HG03439 (cell line): ENCODE results near the gene LPP.

Source experiments
- ATAC-seq: cut with Tn5 transposase; IDR thresholded peaks from one replicate; pipeline ENCODE4 v1.9.1; 2021; ENCODE audit warnings: mild to moderate bottlenecking, moderate library complexity; ENCODE audit not compliant: unreplicated experiment

Gene LPP

GRCh38 chr3:188135271-188135670 is 18.7 kb upstream of the LPP start:
- no peak for ATAC-seq

DNA sequence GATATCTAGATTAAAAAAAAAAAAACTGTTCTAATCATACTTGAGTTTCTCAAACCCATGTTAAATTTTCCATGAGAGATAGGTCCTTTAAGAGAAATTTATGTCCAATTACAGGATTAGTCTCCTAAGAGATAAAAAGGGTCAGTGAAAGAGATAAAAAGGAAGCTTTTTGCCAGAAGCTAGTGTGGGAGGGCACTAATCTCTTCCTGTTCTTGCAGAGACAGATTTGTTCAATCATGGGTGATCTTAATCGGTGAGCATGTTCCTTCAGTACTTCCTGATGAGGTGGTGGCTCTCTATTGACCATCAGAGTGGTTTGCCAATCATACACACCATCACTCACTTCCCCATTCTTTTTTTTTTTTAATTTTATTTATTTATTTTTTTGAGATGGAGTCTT is 16.9 kb upstream of the LPP start:
- ATAC-seq = no peak

- ATAC-seq = no peak
Observed at GRCh38 chr3:188139466-188139865, 14.5 kb upstream of the LPP start.

DNA sequence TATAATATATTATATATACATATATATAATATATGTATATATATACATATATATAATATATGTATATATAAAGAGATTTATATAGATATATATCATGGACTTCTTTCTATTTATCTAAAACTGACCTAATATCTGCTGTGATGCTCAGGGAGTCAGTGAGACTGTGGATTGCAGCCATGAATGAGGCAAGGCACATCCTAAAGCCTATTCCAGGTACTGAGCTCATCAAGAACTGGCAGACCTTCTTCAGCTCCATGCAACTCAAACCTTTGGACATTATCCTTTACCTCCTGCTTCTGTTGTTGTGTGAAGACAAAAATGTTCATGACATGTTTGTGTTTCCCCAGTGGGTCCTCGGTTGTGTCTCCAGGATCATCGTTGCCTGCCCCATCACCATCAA is 7.7 kb upstream of the LPP start:
- no peak for ATAC-seq

GRCh38 chr3:188147782-188148181 is 6.2 kb upstream of the LPP start:
- ATAC-seq = no peak

- no peak for ATAC-seq
Observed at GRCh38 chr3:188148318-188148717, 5.6 kb upstream of the LPP start.

DNA sequence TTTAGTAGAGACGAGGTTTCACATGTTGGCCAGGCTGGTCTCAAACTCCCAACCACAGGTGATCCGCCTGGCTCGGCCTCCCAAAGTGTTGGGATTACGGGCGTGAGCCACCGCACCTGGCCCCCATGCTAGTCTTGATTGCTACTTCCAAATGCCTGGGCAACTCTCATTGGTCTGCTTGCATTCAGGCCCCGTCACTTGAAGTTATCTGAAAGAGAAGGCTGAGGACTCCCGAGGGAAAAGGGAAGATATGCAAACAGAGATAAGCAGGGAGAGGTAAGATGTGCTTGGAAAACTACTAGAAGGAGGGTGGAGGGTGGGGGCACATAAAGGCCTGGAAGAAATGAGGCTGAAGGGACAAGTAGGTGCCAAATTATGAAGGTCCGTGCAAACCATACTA is 4.4 kb upstream of the LPP start:
- ATAC-seq = no peak

GRCh38 chr3:188150982-188151381 is 3.0 kb upstream of the LPP start:
- no peak for ATAC-seq

DNA sequence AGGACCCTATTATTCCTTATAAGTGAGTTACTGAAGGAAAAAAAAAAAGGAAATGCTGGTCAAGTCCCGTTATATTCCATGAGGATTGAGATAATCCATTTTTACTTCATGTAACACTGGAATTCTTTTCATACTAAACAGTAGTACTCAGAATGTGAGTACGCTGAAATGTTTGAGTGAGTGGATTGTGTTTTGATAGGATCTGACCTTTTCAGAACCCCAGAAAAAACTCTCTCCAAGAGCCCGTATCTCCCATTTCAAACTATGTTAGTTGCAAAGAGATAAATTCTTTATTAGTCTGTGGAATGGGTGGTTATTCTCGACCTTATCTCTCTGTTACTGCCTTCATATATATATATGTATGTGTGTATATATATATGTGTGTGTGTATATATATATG is 2.5 kb upstream of the LPP start:
- ATAC-seq = no peak

DNA sequence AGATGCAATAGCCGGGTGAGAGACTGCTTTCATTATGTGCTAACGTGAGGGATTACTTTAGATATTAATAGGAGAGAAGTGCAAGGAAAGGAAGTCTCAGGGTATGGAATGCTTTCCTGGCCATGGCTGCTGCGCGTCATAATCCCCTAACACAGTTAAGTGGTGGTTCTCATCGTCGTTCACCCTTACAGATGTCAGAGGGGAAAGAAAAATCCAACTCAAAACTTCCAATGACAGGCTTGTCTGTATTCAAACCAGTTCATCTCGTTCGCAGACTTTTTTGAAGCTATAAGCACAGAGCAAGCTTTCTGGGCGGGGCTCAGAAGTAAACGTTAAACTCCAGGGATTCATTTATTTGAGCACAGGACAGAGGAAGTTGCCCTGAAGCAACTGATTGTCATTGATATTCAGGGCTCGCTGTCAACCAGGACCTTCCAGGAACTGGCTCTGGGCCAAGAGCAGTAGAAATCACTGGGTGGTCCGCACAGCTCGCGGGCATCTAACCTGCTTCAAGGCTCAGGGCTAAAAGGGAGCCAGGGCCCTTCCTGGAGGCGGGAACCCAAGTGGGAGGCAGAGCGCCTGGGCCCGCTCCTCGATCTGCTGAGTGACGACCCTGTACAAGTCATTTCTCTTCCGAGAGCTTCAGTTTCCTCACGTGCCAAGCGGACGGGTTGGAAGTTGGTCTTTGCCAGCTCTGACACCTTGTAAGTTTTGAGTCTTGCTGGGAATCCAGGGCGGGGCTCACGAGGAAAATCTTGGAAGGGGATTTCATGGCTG is 1.1 kb upstream of the LPP start:
- ATAC-seq = no peak

DNA sequence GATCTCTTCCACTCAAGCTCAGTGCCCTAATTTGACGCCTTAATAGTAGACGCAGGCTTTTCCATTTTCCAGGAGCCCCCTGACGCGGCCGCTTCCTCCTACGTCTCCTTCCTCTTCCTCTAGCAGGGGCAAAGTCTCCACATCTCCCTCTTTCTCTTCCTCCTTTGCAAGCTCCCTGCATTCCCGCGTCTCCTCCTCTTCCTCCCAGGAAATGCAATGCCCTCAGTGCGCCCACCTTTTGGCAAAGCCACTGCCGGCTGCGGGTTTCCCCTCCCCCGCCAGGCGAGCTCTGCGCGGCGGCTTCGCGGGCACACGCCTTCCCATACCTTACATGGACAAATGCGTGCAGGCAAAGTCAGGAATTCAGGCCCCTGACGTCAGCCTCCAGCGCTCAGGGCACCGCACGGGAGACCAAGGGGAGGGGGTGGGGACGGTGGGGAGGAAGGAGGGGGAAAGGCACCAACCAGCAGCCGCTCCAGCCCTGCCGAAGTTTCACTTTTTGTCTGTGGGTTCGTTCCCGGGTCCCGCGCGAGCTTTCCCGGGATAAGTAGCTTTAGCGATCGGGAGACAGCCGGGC is 432 bp upstream of the LPP start:
- ATAC-seq = peak; percentile 28

- ATAC-seq = no peak
Observed at GRCh38 chr3:188154809-188155574, 1.0 kb downstream of the LPP start.

- ATAC-seq = no peak
Observed at GRCh38 chr3:188156056-188156455, 2.1 kb downstream of the LPP start.

DNA sequence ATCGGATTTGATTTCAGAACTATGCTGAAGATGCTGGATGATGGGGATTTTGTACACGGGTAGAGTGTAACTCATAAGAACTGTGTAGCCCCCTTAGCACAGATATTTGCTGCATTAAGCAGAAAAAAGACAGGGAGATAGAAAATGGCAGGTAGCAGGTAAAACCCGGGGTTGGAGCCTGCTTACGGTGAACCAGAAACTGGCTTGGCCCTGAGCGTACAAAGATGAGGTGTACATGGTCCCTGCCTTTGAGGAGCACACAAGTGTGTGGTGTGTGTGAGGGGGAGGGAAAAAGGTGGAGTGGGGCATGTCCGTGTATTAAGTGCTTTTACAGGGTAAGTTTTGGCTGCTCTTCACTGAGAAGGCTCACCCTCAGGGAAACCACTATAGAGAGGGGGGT is 3.5 kb downstream of the LPP start:
- ATAC-seq = no peak

DNA sequence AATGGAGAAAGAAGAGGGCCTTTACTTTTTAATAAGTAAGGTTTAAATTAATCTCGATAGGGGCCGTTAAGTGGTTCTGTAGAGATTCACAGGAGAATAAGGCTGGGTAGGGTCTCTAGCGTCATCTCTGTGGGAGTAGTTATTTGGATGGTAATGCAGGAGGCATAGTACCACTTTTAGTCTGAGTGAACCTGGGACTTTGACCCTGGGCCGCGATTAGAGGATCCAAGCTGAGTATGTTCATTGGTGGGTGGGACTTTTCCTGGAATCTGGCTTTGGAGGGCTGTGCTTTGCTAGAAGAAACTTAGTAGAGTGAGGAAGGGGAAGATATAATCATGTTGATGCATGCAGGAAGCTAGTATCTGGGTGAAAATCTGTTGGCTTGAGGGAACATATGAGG is 4.0 kb downstream of the LPP start:
- no peak for ATAC-seq

- ATAC-seq = no peak
Observed at GRCh38 chr3:188158731-188159310, 4.9 kb downstream of the LPP start.

GRCh38 chr3:188160751-188161150 is 6.8 kb downstream of the LPP start:
- ATAC-seq = no peak

DNA sequence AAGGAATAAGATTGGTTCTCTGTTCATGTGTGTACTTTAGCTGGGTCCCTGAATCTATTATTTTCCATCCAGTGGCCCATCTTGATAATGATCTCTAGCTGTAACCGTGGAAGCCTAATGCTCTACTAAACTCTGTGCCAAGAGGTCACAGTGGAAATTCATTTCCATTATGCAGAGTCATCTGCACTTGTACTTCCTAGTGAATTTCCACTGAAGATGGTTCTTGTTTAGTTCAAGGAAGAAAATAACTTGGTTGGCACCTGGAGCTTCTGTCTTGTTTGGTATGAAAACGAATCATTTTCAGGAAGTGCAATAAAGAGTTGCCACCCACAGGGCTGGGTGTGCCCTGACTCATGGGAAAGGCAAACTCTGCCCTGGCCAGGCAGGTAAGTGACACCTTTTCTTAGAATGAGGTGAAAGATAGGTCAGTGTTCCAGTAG is 10.3 kb downstream of the LPP start:
- no peak for ATAC-seq

DNA sequence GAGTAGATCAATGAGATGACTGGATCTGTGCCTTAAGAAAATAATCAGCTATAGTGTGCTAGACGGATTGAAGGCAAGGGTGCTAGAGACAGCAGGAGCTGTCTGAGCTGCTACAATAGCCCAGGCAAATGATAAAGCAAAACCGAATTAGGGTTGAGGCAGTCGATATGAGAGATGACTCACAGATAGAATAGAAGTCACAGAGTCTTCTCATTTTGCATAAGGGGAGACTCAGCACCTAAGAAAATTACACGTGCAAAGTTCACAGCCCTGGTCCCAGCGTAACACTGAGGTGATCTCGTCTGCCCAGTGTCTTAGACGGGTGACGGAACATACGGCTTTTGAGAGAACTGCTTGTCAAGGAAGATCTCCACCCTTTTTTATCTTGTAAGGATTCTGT is 11.6 kb downstream of the LPP start:
- no peak for ATAC-seq

- ATAC-seq = no peak
Observed at GRCh38 chr3:188166441-188166840, 12.5 kb downstream of the LPP start.

GRCh38 chr3:188168186-188168585 is 14.2 kb downstream of the LPP start:
- ATAC-seq = no peak

GRCh38 chr3:188168648-188169047 is 14.7 kb downstream of the LPP start:
- ATAC-seq = no peak
